Esophagus muscularis mucosa (tissue), 4 donors: ENCODE data around the gene NID2. TPM values are rescaled to one million over a fixed set of nuclear protein-coding genes. Genes with fewer than 3 reads are reported as not detected.

Experiments used
- DNase-seq: peaks from one replicate; pipeline ENCODE4 v3.0.0-alpha.2; 2017; ENCODE audit errors: extremely low spot score
- H3K27ac ChIP-seq, 4 donors: fragments of 200-600 bp; sonication (generic); replicated peaks in 1 of 4; 1 replicate in 3 of 4; 2 replicates in 1 of 4; pipeline ENCODE4 v1.5.1; 2016 to 2019; ENCODE audit warnings: mild to moderate bottlenecking in 1 of 4
- H3K27me3 ChIP-seq, 4 donors: fragments of 200-600 bp; sonication (generic); one replicate each; pipeline versions ENCODE4 v1.5.1 to v1.6.0; 2016 to 2019
- H3K36me3 ChIP-seq, 4 donors: fragments of 200-600 bp; sonication (generic); one replicate each; pipeline ENCODE4 v1.5.1; 2016 to 2019
- H3K4me1 ChIP-seq, 4 donors: fragments of 200-600 bp; sonication (generic); one replicate each; pipeline ENCODE4 v1.5.1; 2016 to 2019
- H3K4me3 ChIP-seq, 4 donors: fragments of 200-600 bp; sonication (generic); 1 replicate in 2 of 4; 2 replicates in 2 of 4; pipeline ENCODE4 v1.5.1; 2016 to 2019; ENCODE audit warnings: mild to moderate bottlenecking in 4 of 4, moderate library complexity in 1 of 4
- H3K9me3 ChIP-seq, 4 donors: fragments of 200-600 bp; sonication (generic); 1 replicate in 3 of 4; 2 replicates in 1 of 4; pipeline ENCODE4 v1.5.1; 2016 to 2019
- EP300 ChIP-seq: sonication (generic); formaldehyde crosslinking; IDR thresholded peaks from one replicate; pipeline ENCODE4 v1.6.1; 2017; ENCODE audit warnings: antibody characterized with exemption
- POLR2A ChIP-seq: fragments of 450-650 bp; IDR thresholded peaks from one replicate; pipeline ENCODE4 v1.6.1; 2017; ENCODE audit warnings: antibody characterized with exemption, moderate library complexity, mild to moderate bottlenecking, low read depth
- POLR2AphosphoS5 ChIP-seq, 2 donors: sonication (generic); formaldehyde crosslinking; IDR thresholded peaks; one replicate each; pipeline ENCODE4 v1.6.1; 2017; ENCODE audit warnings: antibody characterized with exemption in 2 of 2
- WGBS: methylation state at CpG from one replicate; pipeline ENCODE4 v1.1.5; 2018; 5-methylcytosine and 5-hydroxymethylcytosine counted together
- intact Hi-C: fragments of 100-400 bp; cut with DNase I; formaldehyde crosslinking; loops from one replicate; pipeline ENCODE4 v1.15.1; 2023
- total RNA-seq, 4 donors: library from RNA; depleted of rRNA; stranded (reverse); fragments of >200 nt; gene quantifications; one replicate each; pipeline versions ENCODE4 v1.1.0 to v1.2.1, GENCODE V29; 2016
- TF ChIP-seq, protein P1 (sequence below), 3 experiments: fragments of 200-600 bp in 2 of 3; fragments of 450-650 bp in 1 of 3; sonication (generic) in 2 of 3; IDR thresholded peaks; one replicate each; pipeline ENCODE4 v1.5.1; 2017 to 2019; ENCODE audit warnings: antibody characterized with exemption in 3 of 3, mild to moderate bottlenecking in 2 of 3, moderate library complexity in 1 of 3

Gene NID2
- total RNA-seq, 4 donors from 2014 or later = 40.4 to 77.2 (median 57.5) TPM

DNA sequence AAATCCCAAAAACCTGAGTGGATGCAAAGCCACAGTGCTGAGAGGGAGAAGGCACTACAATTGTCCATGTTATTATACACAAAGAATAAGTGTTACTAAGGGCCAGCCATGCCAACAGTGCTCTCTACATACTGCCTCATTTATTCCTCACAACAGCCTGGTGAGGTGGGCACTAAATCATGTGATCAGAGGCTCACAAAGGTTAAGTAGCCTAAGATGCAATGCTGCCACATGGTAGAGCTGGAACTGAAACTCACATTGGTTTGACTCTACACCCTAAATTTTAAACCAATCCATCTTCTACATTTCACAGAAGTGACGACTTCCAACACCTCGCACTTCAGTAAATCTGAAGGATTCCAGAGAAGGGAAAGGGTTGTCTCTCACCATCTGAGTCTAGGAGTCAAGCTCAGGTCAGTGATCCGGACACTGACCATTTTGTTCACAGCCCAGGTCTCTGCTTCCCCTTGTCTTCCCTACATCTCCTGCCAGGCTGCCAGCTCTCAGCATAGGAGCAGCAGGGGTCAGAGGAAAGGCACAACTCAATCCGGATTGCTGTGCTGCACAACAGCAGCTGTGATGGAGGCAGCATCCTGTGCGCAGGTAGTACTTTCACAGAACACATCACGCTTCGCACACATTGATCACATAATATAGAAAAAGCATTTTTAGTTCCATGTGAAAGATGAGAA lies 29.6 kb downstream of the NID2 start:
- Histone ChIP-seq H3K36me3 (peaks cover 20 to 74% (median 66%) of the 10 kb centered on the region in 4 donors), H3K4me3 (no peak overlapping the region), H3K9me3 (no peaks in the 10 kb centered on the region), H3K27ac (no peak overlapping the region), H3K27me3 (no peaks in the 10 kb centered on the region), H3K4me1 (peaks cover 17 to 30% (median 24%) of the 10 kb centered on the region in 4 donors)
- DNase-seq = peak; percentile 74
- 95% methylated on average over 7 of the region's 7 CpGs for WGBS
- TF ChIP-seq POLR2AphosphoS5 (IDR thresholded peaks at IDR 0.05) (no peak), POLR2A (no peak), EP300 (no peak)
- TF ChIP-seq, protein P1, sequence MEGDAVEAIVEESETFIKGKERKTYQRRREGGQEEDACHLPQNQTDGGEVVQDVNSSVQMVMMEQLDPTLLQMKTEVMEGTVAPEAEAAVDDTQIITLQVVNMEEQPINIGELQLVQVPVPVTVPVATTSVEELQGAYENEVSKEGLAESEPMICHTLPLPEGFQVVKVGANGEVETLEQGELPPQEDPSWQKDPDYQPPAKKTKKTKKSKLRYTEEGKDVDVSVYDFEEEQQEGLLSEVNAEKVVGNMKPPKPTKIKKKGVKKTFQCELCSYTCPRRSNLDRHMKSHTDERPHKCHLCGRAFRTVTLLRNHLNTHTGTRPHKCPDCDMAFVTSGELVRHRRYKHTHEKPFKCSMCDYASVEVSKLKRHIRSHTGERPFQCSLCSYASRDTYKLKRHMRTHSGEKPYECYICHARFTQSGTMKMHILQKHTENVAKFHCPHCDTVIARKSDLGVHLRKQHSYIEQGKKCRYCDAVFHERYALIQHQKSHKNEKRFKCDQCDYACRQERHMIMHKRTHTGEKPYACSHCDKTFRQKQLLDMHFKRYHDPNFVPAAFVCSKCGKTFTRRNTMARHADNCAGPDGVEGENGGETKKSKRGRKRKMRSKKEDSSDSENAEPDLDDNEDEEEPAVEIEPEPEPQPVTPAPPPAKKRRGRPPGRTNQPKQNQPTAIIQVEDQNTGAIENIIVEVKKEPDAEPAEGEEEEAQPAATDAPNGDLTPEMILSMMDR (IDR thresholded peaks at IDR 0.05) = no peak
- intact Hi-C loops = no loop called here

DNA sequence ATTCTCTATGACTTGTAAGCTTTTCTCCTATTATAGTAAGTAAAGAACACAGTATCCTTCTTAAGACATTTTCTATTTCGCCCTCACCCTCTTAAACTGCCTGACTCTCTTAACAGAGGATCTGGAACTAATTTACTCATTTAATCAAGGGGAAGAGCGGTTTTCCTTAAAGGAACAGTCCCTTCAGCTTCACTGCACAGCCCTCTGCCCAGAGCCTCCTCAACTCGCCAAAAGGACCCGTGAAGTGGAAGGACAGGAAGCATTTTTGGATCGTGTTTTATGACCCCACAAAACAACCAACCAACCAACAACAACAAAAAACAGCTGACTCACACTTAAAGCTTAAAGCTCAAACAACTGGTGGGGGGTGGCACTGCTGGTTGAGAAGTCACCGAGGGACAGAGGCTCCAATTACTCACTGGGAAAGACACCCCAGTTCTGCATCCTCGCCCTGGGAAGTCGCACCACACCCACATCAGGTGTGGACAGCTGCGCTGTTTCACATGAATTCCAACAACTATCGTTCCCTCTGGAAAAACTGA lies 35.7 kb downstream of the NID2 start:
- DNase-seq = peak; percentile 57
- Histone ChIP-seq H3K36me3 (peaks cover 14 to 44% (median 37%) of the 10 kb centered on the region in 4 donors), H3K4me1 (peaks cover 8 to 31% (median 19%) of the 10 kb centered on the region in 4 donors), H3K4me3 (no peak overlapping the region), H3K27ac (peak overlapping the region in 2 of 4 donors; percentile 36 to 47), H3K9me3 (no peaks in the 10 kb centered on the region), H3K27me3 (no peaks in the 10 kb centered on the region)
- TF ChIP-seq POLR2AphosphoS5 (IDR thresholded peaks at IDR 0.05) = no peak
- no peak for TF ChIP-seq EP300
- 66% methylated on average over 10 of the region's 10 CpGs for WGBS
- intact Hi-C loops = loop anchor here (5.0 kb wide), 1 partner anchor 36 kb away; no protein-coding TSS in a partner anchor

DNA sequence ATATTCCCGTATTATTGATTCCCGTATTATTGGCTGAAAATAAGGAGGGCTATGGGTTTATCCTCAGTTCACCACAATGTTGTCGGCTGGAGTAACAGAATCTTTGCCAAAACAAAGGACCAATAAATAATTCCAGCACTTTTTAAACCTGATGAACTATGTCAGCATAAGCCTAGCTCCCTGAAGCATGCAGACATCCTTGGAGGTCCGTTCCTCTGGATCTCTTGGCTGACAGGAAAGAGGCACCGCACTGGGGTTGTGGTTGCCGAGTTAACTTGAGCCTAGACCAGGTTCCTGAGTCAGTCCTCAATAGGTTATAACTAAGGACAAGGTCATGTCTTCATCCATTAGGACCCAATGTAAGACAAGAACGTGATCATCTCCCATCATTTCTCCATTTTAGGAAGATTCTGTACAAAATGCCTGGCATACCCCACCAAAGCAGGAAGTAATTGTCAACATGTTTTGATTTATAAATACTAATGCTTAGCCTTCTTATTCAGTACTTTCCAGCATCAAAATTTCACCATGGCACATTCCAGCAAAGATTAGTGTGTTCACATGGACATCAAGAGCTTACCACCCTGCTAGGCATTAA lies 36.6 kb downstream of the NID2 start:
- Histone ChIP-seq H3K4me3 (no peak overlapping the region), H3K27me3 (no peaks in the 10 kb centered on the region), H3K27ac (peak overlapping the region in 3 of 4 donors; percentile 25 to 47 (median 35)), H3K9me3 (no peaks in the 10 kb centered on the region), H3K36me3 (peaks cover 14 to 43% (median 37%) of the 10 kb centered on the region in 4 donors), H3K4me1 (peaks cover 9 to 31% (median 19%) of the 10 kb centered on the region in 4 donors)
- DNase-seq = no peak
- WGBS = 58% methylated on average over 7 of the region's 7 CpGs
- intact Hi-C loops = loop anchor here (5.0 kb wide), 1 partner anchor 35 kb away; no protein-coding TSS in a partner anchor
- TF ChIP-seq POLR2A (no peak), EP300 (no peak)
- TF ChIP-seq, protein P1 (IDR thresholded peaks at IDR 0.05) = no peak

DNA sequence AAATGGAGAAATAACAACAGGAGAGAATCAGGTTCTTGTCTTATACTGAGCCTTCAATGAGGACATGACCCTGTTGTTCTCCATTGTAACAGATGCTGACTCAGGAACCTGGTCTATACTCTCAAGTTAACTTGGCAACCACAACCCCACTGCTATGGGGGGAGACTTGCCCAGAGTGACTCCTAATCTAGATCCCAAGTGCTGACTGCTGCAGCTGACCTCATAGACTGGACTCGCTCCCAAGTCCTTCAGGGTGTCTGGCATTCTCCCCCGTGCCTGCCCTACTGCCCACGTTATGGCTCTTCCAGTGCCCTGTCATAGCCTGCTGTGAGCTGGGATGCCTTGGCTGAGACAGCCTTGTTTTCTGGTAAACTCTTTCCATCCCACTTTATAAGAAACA lies 37.1 kb downstream of the NID2 start:
- 46% methylated on average over 3 of the region's 3 CpGs for WGBS
- Histone ChIP-seq H3K9me3 (no peaks in the 10 kb centered on the region), H3K4me3 (no peak overlapping the region), H3K27ac (peak overlapping the region in 3 of 4 donors; percentile 25 to 47 (median 35)), H3K4me1 (peaks cover 13 to 35% (median 24%) of the 10 kb centered on the region in 4 donors), H3K27me3 (no peaks in the 10 kb centered on the region), H3K36me3 (peaks cover 19 to 43% (median 37%) of the 10 kb centered on the region in 4 donors)
- TF ChIP-seq EP300 (no peak), POLR2AphosphoS5 (IDR thresholded peaks at IDR 0.05) (no peak), POLR2A (no peak)
- TF ChIP-seq, protein P1 (IDR thresholded peaks at IDR 0.05) = no peak
- DNase-seq = no peak
- intact Hi-C loops = loop anchor here (5.0 kb wide), 1 partner anchor 34 kb away; no protein-coding TSS in a partner anchor

DNA sequence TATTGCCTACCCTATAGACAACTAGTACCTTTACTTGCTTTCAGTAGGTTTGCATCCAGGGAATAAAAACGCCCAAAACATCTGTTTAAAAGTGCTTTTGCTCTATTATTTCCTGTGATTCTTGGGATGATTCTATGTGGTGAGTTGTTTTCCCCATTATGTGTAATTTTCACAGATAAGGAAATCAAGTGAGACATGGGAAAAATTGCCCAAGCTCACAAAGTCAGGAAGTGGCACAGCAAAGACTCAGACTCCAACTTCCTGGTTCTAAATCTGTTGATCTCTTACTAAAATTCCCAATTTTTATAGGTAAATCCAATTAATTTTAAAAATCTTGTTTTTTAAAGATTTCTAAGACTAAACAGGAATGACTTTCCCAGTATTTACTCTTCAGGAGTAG lies 39.0 kb downstream of the NID2 start:
- TF ChIP-seq EP300 (no peak), POLR2AphosphoS5 (IDR thresholded peaks at IDR 0.05) (no peak), POLR2A (no peak)
- TF ChIP-seq, protein P1 (IDR thresholded peaks at IDR 0.05) = no peak
- Histone ChIP-seq H3K4me1 (peaks cover 27 to 36% (median 31%) of the 10 kb centered on the region in 4 donors), H3K27me3 (no peaks in the 10 kb centered on the region), H3K27ac (no peak overlapping the region), H3K36me3 (peaks cover 18 to 37% (median 30%) of the 10 kb centered on the region in 4 donors), H3K4me3 (no peak overlapping the region), H3K9me3 (no peaks in the 10 kb centered on the region)
- DNase-seq = no peak
- intact Hi-C loops = loop anchor here (5.0 kb wide), 1 partner anchor 33 kb away; no protein-coding TSS in a partner anchor
- 88% methylated on average over 1 of the region's 1 CpG for WGBS
